Keratinocyte (primary cell): ENCODE measurements around the gene DPF3. TPM values are rescaled to one million over a fixed set of nuclear protein-coding genes. Genes with fewer than 3 reads are reported as not detected.

ENCODE experiments used
- DNase-seq: peaks from one replicate; pipeline ENCODE4 v3.0.0-alpha.2; 2011; ENCODE audit warnings: low read depth, missing footprints, low spot score
- FAIRE-seq: peaks from 2 replicates; lab custom pipeline; 2011; peaks lifted over from hg19 to GRCh38; lab: Jason Lieb, UNC
- H2AFZ ChIP-seq: 2 replicates; pipeline ENCODE4 v1.6.0; 2012; ENCODE audit warnings: low read length, control low read depth, inconsistent platforms; ENCODE audit not compliant: control insufficient read depth
- H3K27ac ChIP-seq: 2 replicates; pipeline ENCODE4 v1.5.1; 2011; ENCODE audit warnings: low read length; ENCODE audit not compliant: control insufficient read depth, insufficient read depth
- H3K27me3 ChIP-seq: 3 replicates; pipeline ENCODE4 v1.6.0; 2011; ENCODE audit warnings: low read length; ENCODE audit not compliant: control insufficient read depth, insufficient read depth; ENCODE audit errors: extremely low read depth
- H3K36me3 ChIP-seq, 2 experiments: 2 replicates in 1 of 2; 3 replicates in 1 of 2; pipeline ENCODE4 v1.5.1; 2011; ENCODE audit warnings: low read length in 2 of 2, mild to moderate bottlenecking in 1 of 2; ENCODE audit not compliant: control insufficient read depth in 2 of 2, insufficient read depth in 2 of 2; ENCODE audit errors: extremely low read depth in 1 of 2
- H3K4me1 ChIP-seq: 3 replicates; pipeline ENCODE4 v1.5.1; 2011; ENCODE audit warnings: low read length; ENCODE audit not compliant: control insufficient read depth, insufficient read depth; ENCODE audit errors: extremely low read depth
- H3K4me2 ChIP-seq: 3 replicates; pipeline ENCODE4 v1.6.0; 2011; ENCODE audit warnings: low read depth, low read length; ENCODE audit not compliant: control insufficient read depth, insufficient read depth; ENCODE audit errors: extremely low read depth
- H3K4me3 ChIP-seq, 3 experiments: fragments of 200-600 bp in 1 of 3; sonication (generic) in 1 of 3; 2 replicates in 2 of 3; 3 replicates in 1 of 3; pipeline ENCODE4 v1.5.1; 2011 to 2016; ENCODE audit warnings: low read length in 3 of 3, mild to moderate bottlenecking in 3 of 3, control low read depth in 2 of 3, inconsistent platforms in 1 of 3, low read depth in 1 of 3, mixed read lengths in 1 of 3, mixed run types in 1 of 3, moderate library complexity in 1 of 3; ENCODE audit not compliant: control insufficient read depth in 2 of 3, insufficient read depth in 2 of 3; ENCODE audit errors: extremely low read depth in 1 of 3
- H3K79me2 ChIP-seq: 2 replicates; pipeline ENCODE4 v1.6.0; 2012; ENCODE audit warnings: low read length; ENCODE audit not compliant: control insufficient read depth, insufficient read depth
- H3K9ac ChIP-seq: 3 replicates; pipeline ENCODE4 v1.6.0; 2011; ENCODE audit warnings: low read length; ENCODE audit not compliant: control insufficient read depth, insufficient read depth; ENCODE audit errors: extremely low read depth
- H3K9me1 ChIP-seq: 3 replicates; pipeline ENCODE4 v1.6.0; 2011; ENCODE audit warnings: low read length; ENCODE audit not compliant: control insufficient read depth, insufficient read depth; ENCODE audit errors: extremely low read depth
- H3K9me3 ChIP-seq: 2 replicates; pipeline ENCODE4 v1.5.1; 2012; ENCODE audit warnings: low read depth, low read length; ENCODE audit not compliant: control insufficient read depth
- H4K20me1 ChIP-seq: 3 replicates; pipeline ENCODE4 v1.6.0; 2011; ENCODE audit warnings: low read length; ENCODE audit not compliant: control insufficient read depth, insufficient read depth; ENCODE audit errors: extremely low read depth
- EZH2 ChIP-seq: IDR thresholded peaks from one replicate; pipeline ENCODE4 v1.6.1; 2012; ENCODE audit warnings: inconsistent platforms, mild to moderate bottlenecking, low read length, moderate library complexity
- dilution Hi-C: fragments of 300-500 bp; cut with MboI; formaldehyde crosslinking; loops from one replicate; pipeline ENCODE4 v1.7.0; 2020; ENCODE audit warnings: low sequenced_read_pairs; ENCODE audit not compliant: extremely low pct_ligation_motif_present
- polyA plus RNA-seq, 5 experiments: library from polyadenylated mRNA; depleted of rRNA in 3 of 5; stranded (reverse) in 3 of 5; stranded (forward) in 1 of 5; unstranded in 1 of 5; fragments of >200 nt; gene quantifications; 1 replicate in 1 of 5; 2 replicates in 3 of 5; 3 replicates in 1 of 5; pipeline versions ENCODE4 v1.2.1 to v1.2.3, GENCODE V29; 2011 to 2012; ENCODE audit warnings: missing spikeins in 2 of 5, low read depth in 1 of 5, low replicate concordance in 1 of 5
- TF ChIP-seq, protein P1 (sequence below), 3 experiments: IDR thresholded peaks in 1 of 3; conservative IDR thresholded peaks in 1 of 3; optimal IDR thresholded peaks in 1 of 3; 2 replicates in 2 of 3; 3 replicates in 1 of 3; pipeline versions ENCODE3 to v1.5.1; 2011; ENCODE audit warnings: low read length in 3 of 3, mild to moderate bottlenecking in 3 of 3, moderate library complexity in 2 of 3, control low read depth in 1 of 3, inconsistent platforms in 1 of 3; ENCODE audit not compliant: insufficient read depth in 2 of 3; ENCODE audit errors: extremely low read depth in 1 of 3

The DPF3 gene
- polyA plus RNA-seq, 1 donor (not counting 4 experiments of a cell fraction or from before 2014, with no cell fraction given): 1.1 TPM

DNA sequence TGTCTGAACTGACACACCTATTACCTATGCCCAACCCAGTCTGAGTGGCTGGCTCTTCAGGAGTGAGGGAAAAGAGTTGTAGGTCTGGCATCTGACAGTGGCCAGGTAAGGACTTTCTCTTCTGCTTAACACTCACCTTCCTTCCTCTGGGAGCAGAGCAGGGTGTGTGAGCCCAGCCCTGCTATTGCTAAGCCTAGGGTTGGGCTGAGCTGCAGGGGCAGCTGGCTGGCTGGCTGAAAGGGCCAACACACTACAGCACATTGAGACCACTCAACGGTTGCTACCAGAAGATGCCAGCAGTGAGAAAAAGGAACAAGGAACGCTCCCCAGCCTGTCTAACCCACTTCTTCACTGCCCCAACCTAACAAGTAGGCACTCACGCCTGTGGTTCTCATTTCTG, 201.2 kb downstream of the DPF3 start:
- no peaks in the 10 kb centered on the region for H3K9me3 ChIP-seq
- no peak overlapping the region for H3K27ac ChIP-seq
- TF ChIP-seq, protein P1, sequence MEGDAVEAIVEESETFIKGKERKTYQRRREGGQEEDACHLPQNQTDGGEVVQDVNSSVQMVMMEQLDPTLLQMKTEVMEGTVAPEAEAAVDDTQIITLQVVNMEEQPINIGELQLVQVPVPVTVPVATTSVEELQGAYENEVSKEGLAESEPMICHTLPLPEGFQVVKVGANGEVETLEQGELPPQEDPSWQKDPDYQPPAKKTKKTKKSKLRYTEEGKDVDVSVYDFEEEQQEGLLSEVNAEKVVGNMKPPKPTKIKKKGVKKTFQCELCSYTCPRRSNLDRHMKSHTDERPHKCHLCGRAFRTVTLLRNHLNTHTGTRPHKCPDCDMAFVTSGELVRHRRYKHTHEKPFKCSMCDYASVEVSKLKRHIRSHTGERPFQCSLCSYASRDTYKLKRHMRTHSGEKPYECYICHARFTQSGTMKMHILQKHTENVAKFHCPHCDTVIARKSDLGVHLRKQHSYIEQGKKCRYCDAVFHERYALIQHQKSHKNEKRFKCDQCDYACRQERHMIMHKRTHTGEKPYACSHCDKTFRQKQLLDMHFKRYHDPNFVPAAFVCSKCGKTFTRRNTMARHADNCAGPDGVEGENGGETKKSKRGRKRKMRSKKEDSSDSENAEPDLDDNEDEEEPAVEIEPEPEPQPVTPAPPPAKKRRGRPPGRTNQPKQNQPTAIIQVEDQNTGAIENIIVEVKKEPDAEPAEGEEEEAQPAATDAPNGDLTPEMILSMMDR (optimal IDR thresholded peaks at IDR 0.05 in 1 of 3, IDR thresholded peaks at IDR 0.05 in 1 of 3, conservative IDR thresholded peaks at IDR 0.05 in 1 of 3; ENCODE audit: extremely low read depth in 1 of 3, insufficient read depth in 2 of 3, low read length in 3 of 3): no peak
- TF ChIP-seq EZH2: no peak
- H3K4me1 ChIP-seq: no peaks in the 10 kb centered on the region
- H3K36me3 ChIP-seq: no peaks in the 10 kb centered on the region
- no peak overlapping the region for H3K9ac ChIP-seq
- no peak overlapping the region for H3K4me3 ChIP-seq
- DNase-seq (no peak), FAIRE-seq (no peak)
- H3K9me1 ChIP-seq: no peaks in the 10 kb centered on the region
- no peaks in the 10 kb centered on the region for H3K79me2 ChIP-seq
- H4K20me1 ChIP-seq: no peaks in the 10 kb centered on the region
- no peak overlapping the region for H3K4me2 ChIP-seq
- H2AFZ ChIP-seq: no peak overlapping the region
- dilution Hi-C loops: no loop called here
- no peaks in the 10 kb centered on the region for H3K27me3 ChIP-seq

DNA sequence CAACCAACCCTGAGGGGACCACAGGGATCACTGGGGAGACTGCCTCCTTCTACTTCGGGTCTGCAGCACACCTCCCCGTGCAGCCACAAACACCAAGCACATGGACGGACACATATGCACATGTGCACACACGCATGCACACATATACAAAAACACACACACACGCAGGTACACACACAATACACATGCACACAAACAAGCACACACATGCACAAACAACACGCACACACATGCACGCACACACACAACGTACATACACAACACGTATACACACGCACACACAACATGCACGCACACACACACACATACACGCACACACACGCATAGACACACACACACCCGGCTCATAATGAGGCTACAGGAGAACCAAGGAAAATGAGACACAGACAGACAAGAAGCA, 203.6 kb downstream of the DPF3 start:
- TF ChIP-seq, protein P1 (optimal IDR thresholded peaks at IDR 0.05 in 1 of 3, IDR thresholded peaks at IDR 0.05 in 1 of 3, conservative IDR thresholded peaks at IDR 0.05 in 1 of 3; ENCODE audit: extremely low read depth in 1 of 3, insufficient read depth in 2 of 3, low read length in 3 of 3): no peak
- no peak for TF ChIP-seq EZH2
- no peaks in the 10 kb centered on the region for H3K36me3 ChIP-seq
- no peaks in the 10 kb centered on the region for H3K79me2 ChIP-seq
- no peaks in the 10 kb centered on the region for H3K9me1 ChIP-seq
- H3K27me3 ChIP-seq: no peaks in the 10 kb centered on the region
- H3K4me2 ChIP-seq: no peak overlapping the region
- no peaks in the 10 kb centered on the region for H3K9me3 ChIP-seq
- H2AFZ ChIP-seq: no peak overlapping the region
- no peak overlapping the region for H3K9ac ChIP-seq
- H3K4me3 ChIP-seq: no peak overlapping the region
- no peaks in the 10 kb centered on the region for H4K20me1 ChIP-seq
- no peaks in the 10 kb centered on the region for H3K4me1 ChIP-seq
- dilution Hi-C loops: no loop called here
- DNase-seq (no peak), FAIRE-seq (no peak)
- no peak overlapping the region for H3K27ac ChIP-seq
